Trophoblast cell (in vitro differentiated cells and primary cell): ENCODE data around the gene WDR45B.

Experiments
- DNase-seq, 2 donors: peaks; one replicate each; pipeline ENCODE4 v3.0.0-alpha.2; 2016
- H2AFZ ChIP-seq: 2 replicates; pipeline ENCODE4 v1.6.1; 2013; ENCODE audit warnings: low read length, moderate library complexity, mild to moderate bottlenecking; ENCODE audit not compliant: insufficient read depth, poor library complexity
- H2AK5ac ChIP-seq: 2 replicates; pipeline ENCODE4 v1.6.1; 2013; ENCODE audit warnings: mild to moderate bottlenecking, low read length
- H2BK120ac ChIP-seq: 2 replicates; pipeline ENCODE4 v1.6.1; 2013; ENCODE audit warnings: low read length, mild to moderate bottlenecking, moderate library complexity; ENCODE audit not compliant: insufficient read depth, poor library complexity
- H2BK12ac ChIP-seq: 2 replicates; pipeline ENCODE4 v1.6.1; 2013; ENCODE audit warnings: mild to moderate bottlenecking, low read length, moderate library complexity
- H2BK5ac ChIP-seq: 2 replicates; pipeline ENCODE4 v1.6.1; 2013; ENCODE audit warnings: low read length, low read depth, moderate library complexity, mild to moderate bottlenecking; ENCODE audit not compliant: poor library complexity
- H3K14ac ChIP-seq: 2 replicates; pipeline ENCODE4 v1.6.1; 2013; ENCODE audit warnings: mild to moderate bottlenecking, low read length
- H3K18ac ChIP-seq: 2 replicates; pipeline ENCODE4 v1.6.1; 2013; ENCODE audit warnings: mild to moderate bottlenecking, low read length
- H3K23ac ChIP-seq: 2 replicates; pipeline ENCODE4 v1.6.1; 2013; ENCODE audit warnings: low read length
- H3K27ac ChIP-seq: 2 replicates; pipeline ENCODE4 v1.5.1; 2013; ENCODE audit warnings: low read depth, mild to moderate bottlenecking, inconsistent platforms, low read length, moderate library complexity
- H3K27me3 ChIP-seq: 2 replicates; pipeline ENCODE4 v1.6.1; 2013; ENCODE audit warnings: inconsistent platforms, mild to moderate bottlenecking, low read length, moderate library complexity; ENCODE audit not compliant: insufficient read depth
- H3K36me3 ChIP-seq, 2 experiments: 1 replicate in 1 of 2; 2 replicates in 1 of 2; pipeline ENCODE4 v1.6.1; 2013; ENCODE audit warnings: low read length in 2 of 2, mild to moderate bottlenecking in 2 of 2, moderate library complexity in 1 of 2; ENCODE audit not compliant: insufficient read depth in 2 of 2, control insufficient read depth in 1 of 2
- H3K4ac ChIP-seq: 2 replicates; pipeline ENCODE4 v1.6.1; 2013; ENCODE audit warnings: low read depth, mild to moderate bottlenecking, low read length, moderate library complexity
- H3K4me1 ChIP-seq, 2 experiments: 1 replicate in 1 of 2; 2 replicates in 1 of 2; pipeline ENCODE4 v1.6.1; 2013; ENCODE audit warnings: low read length in 2 of 2, mild to moderate bottlenecking in 2 of 2, moderate library complexity in 1 of 2; ENCODE audit not compliant: insufficient read depth in 2 of 2, control insufficient read depth in 1 of 2
- H3K4me2 ChIP-seq: 2 replicates; pipeline ENCODE4 v1.6.1; 2013; ENCODE audit warnings: inconsistent platforms, mild to moderate bottlenecking, low read length, moderate library complexity
- H3K4me3 ChIP-seq: 2 replicates; pipeline ENCODE4 v1.5.1; 2013; ENCODE audit warnings: mild to moderate bottlenecking, low read depth, low read length, inconsistent platforms
- H3K79me1 ChIP-seq: one replicate; pipeline ENCODE4 v1.6.1; 2013; ENCODE audit warnings: low read length
- H3K79me2 ChIP-seq: 2 replicates; pipeline ENCODE4 v1.6.1; 2013; ENCODE audit warnings: low read length, mild to moderate bottlenecking; ENCODE audit not compliant: control insufficient read depth, insufficient read depth, poor library complexity
- H3K9ac ChIP-seq: 2 replicates; pipeline ENCODE4 v1.6.1; 2013; ENCODE audit warnings: mild to moderate bottlenecking, low read length
- H3K9me3 ChIP-seq: 2 replicates; pipeline ENCODE4 v1.6.1; 2013; ENCODE audit warnings: low read depth, mild to moderate bottlenecking, control low read depth, inconsistent platforms, low read length; ENCODE audit not compliant: insufficient read depth
- H4K12ac ChIP-seq: 2 replicates; pipeline ENCODE4 v1.6.1; 2013; ENCODE audit warnings: low read depth, mild to moderate bottlenecking, low read length, moderate library complexity
- H4K8ac ChIP-seq: 2 replicates; pipeline ENCODE4 v1.6.1; 2013; ENCODE audit warnings: low read depth, mild to moderate bottlenecking, low read length, moderate library complexity
- H4K91ac ChIP-seq: one replicate; pipeline ENCODE4 v1.6.1; 2013; ENCODE audit warnings: low read depth, mild to moderate bottlenecking, low read length, moderate library complexity
- WGBS: extraction: QIAGEN DNeasy Blood & Tissue Kit; methylation state at CpG from one replicate; pipeline ENCODE4 v1.1.7; 2013; ENCODE audit warnings: missing lambda C conversion rate; ENCODE audit not compliant: insufficient read length, insufficient coverage; ENCODE audit errors: extremely low coverage; 5-methylcytosine and 5-hydroxymethylcytosine counted together

WDR45B gene

DNA sequence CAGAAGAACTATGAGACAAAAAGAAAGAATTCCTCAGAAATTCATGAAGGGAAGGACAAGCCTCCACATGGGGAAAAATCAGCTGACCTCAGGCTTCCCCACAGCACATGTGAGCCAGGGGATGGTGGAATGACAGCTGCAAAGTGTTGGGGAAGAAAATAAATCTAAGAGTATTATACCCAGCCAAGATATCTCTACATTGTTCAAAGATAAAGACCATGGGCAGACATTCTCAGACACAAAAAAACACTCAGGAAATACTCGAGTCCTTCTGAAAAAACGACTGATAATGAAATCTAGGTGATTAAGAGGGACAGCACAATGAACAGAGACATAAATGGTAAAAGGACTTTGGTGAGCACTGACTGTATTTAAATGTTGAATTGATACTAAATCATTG is 46.4 kb upstream of the WDR45B start:
- peaks cover 7 to 14% of the 10 kb centered on the region in 2 experiments for H3K4me1 ChIP-seq
- peaks cover 20% of the 10 kb centered on the region for H3K9me3 ChIP-seq
- H3K79me1 ChIP-seq: no peaks in the 10 kb centered on the region
- H4K12ac ChIP-seq: no peak overlapping the region
- H3K36me3 ChIP-seq: no peaks in the 10 kb centered on the region
- H2BK12ac ChIP-seq: no peak overlapping the region
- no peak overlapping the region for H3K9ac ChIP-seq
- no peak overlapping the region for H3K18ac ChIP-seq
- no peak overlapping the region for H2AFZ ChIP-seq
- H4K8ac ChIP-seq: no peak overlapping the region
- no peak overlapping the region for H3K14ac ChIP-seq
- peaks cover 20% of the 10 kb centered on the region for H3K27me3 ChIP-seq
- no peaks in the 10 kb centered on the region for H3K79me2 ChIP-seq
- H4K91ac ChIP-seq: no peak overlapping the region
- no peak overlapping the region for H3K4me2 ChIP-seq
- no peak overlapping the region for H3K27ac ChIP-seq
- H3K4me3 ChIP-seq: no peak overlapping the region
- WGBS: no CpG with 5 or more reads among the region's 2 CpGs
- no peak overlapping the region for H2AK5ac ChIP-seq
- H3K4ac ChIP-seq: no peak overlapping the region
- DNase-seq: no peak
- H2BK5ac ChIP-seq: no peak overlapping the region
- no peak overlapping the region for H3K23ac ChIP-seq
- H2BK120ac ChIP-seq: no peak overlapping the region

DNA sequence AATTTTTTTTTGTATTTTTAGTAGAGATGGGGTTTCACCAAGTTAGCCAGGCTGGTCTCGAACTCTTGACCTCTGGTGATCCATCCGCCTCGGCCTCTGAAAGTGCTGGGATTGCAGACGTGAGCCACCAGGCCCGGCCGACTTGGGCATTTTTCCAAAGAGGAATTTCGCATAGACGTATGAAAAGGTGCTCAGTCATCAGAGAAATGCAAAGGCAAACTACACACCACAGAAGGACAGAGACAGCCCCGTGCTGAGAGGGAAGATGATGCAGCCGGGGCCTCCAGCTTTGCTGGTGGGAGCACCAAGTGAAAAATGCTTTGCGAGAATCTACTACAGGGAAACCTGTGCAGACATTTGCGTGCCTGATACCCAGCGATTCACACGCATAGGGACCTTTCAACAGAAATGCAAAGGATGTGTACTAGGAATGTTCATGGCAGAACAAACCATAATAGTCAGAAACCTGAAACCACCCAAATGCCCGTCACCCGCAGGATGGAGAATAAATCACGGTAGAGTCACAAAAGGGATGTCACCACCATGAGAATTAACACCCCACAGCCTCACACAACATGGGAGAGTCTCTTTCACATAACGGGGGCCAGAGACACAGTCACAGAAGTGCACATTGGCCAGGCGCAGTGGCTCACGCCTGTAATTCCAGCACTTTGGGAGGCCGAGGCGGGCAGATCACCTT is 45.1 kb upstream of the WDR45B start:
- H3K4me1 ChIP-seq: peaks cover 7 to 10% of the 10 kb centered on the region in 2 experiments
- no peak overlapping the region for H3K4ac ChIP-seq
- no peaks in the 10 kb centered on the region for H3K79me2 ChIP-seq
- no peak overlapping the region for H3K23ac ChIP-seq
- H2BK120ac ChIP-seq: no peak overlapping the region
- H3K36me3 ChIP-seq: no peaks in the 10 kb centered on the region
- no peak overlapping the region for H3K14ac ChIP-seq
- H3K4me3 ChIP-seq: no peak overlapping the region
- H3K27ac ChIP-seq: no peak overlapping the region
- no peak overlapping the region for H4K8ac ChIP-seq
- H3K4me2 ChIP-seq: no peak overlapping the region
- H3K18ac ChIP-seq: no peak overlapping the region
- H2BK5ac ChIP-seq: no peak overlapping the region
- H3K79me1 ChIP-seq: no peaks in the 10 kb centered on the region
- H4K12ac ChIP-seq: no peak overlapping the region
- H2AFZ ChIP-seq: no peak overlapping the region
- no peak overlapping the region for H3K9ac ChIP-seq
- H2AK5ac ChIP-seq: no peak overlapping the region
- no peak overlapping the region for H4K91ac ChIP-seq
- no peak overlapping the region for H2BK12ac ChIP-seq
- no peak for DNase-seq
- WGBS: no CpG with 5 or more reads among the region's 22 CpGs
- peaks cover 16% of the 10 kb centered on the region for H3K9me3 ChIP-seq
- peaks cover 20% of the 10 kb centered on the region for H3K27me3 ChIP-seq

DNA sequence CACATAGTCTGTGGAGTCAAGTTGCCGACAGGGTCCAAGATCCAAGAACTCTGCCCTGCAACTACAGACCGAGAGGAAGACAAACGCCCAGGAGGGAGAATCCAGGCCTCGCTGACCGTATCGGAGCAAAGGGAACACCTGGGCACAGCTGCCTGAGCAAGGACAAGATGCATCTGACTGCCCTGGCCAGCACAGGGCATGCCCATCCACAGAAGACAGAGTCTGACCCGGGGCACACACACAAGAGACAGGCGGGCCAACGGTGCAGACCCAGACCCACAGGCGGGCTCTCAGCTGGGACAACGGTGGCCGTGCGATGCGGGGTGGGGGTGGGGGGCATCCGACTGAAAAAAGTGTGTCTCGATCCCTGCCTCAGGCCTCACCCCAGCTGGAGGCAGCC is 44.0 kb upstream of the WDR45B start:
- Histone ChIP-seq H3K18ac (no peak overlapping the region), H3K9ac (no peak overlapping the region), H2BK5ac (no peak overlapping the region), H3K14ac (no peak overlapping the region), H4K91ac (no peak overlapping the region), H2AFZ (no peak overlapping the region), H3K9me3 (peaks cover 14% of the 10 kb centered on the region), H4K12ac (no peak overlapping the region), H3K4me2 (no peak overlapping the region), H3K23ac (no peak overlapping the region), H4K8ac (no peak overlapping the region), H3K27ac (no peak overlapping the region), H3K27me3 (peaks cover 12% of the 10 kb centered on the region), H2BK12ac (no peak overlapping the region), H3K4ac (no peak overlapping the region), H2AK5ac (no peak overlapping the region), H3K4me1 (peaks cover 0 to 1% of the 10 kb centered on the region in 2 experiments), H3K4me3 (no peak overlapping the region), H3K79me2 (no peaks in the 10 kb centered on the region), H2BK120ac (no peak overlapping the region), H3K79me1 (no peaks in the 10 kb centered on the region), H3K36me3 (no peaks in the 10 kb centered on the region)
- DNase-seq: no peak
- no CpG with 5 or more reads among the region's 16 CpGs for WGBS

DNA sequence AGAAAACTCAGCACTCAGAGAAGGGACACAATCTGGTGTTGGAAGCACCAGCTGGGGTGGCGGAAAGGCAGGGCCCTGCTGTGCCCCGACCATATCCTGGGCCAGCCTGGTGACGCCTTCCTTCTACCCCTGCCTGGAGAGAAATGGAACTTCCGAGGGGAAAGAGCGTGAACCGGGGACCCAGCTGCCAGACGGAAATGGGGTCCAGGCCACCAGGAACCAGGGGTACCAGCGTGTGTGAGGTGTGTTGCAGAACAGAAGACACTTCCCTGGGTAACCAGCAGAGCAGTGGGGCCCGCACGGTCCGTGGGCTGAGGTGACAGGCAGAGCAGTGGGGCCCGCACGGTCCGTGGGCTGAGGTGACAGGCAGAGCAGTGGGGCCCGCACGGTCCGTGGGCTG is 43.5 kb upstream of the WDR45B start:
- Histone ChIP-seq H3K4me1 (no peaks in the 10 kb centered on the region), H3K18ac (no peak overlapping the region), H3K9ac (no peak overlapping the region), H4K8ac (no peak overlapping the region), H2BK5ac (no peak overlapping the region), H3K36me3 (no peaks in the 10 kb centered on the region), H2AFZ (no peak overlapping the region), H3K27ac (no peak overlapping the region), H2BK120ac (no peak overlapping the region), H2BK12ac (no peak overlapping the region), H2AK5ac (no peak overlapping the region), H3K4ac (no peak overlapping the region), H3K9me3 (peaks cover 9% of the 10 kb centered on the region), H3K4me2 (no peak overlapping the region), H3K4me3 (no peak overlapping the region), H3K27me3 (peaks cover 6% of the 10 kb centered on the region), H3K79me1 (no peaks in the 10 kb centered on the region), H4K91ac (no peak overlapping the region), H3K23ac (no peak overlapping the region), H4K12ac (no peak overlapping the region), H3K79me2 (no peaks in the 10 kb centered on the region), H3K14ac (no peak overlapping the region)
- WGBS: no CpG with 5 or more reads among the region's 17 CpGs
- DNase-seq: no peak
